ENCODE data around the gene ENTPD6. TPM values are rescaled to one million over a fixed set of nuclear protein-coding genes. Genes with fewer than 3 reads are reported as not detected.

Gene ENTPD6
- total and polyA plus RNA-seq, 2 donors (not counting 1 experiment from before 2014, with no cell fraction given) = 64.4 to 79.8 TPM

GRCh38 chr20:25197183-25197869, 1.8 kb downstream of the ENTPD6 start:
- H3K36me3 ChIP-seq (replicated peaks in 1 of 2; ENCODE audit: control extremely low read depth in 1 of 2, control insufficient read depth in 1 of 2, extremely low read depth in 1 of 2, insufficient read depth in 2 of 2, low read length in 1 of 2) = no peaks in the 10 kb centered on the region
- ChIA-PET POLR2A (no interaction called here), CTCF (interaction anchor here (1.6 kb wide), 1 partner anchor 202 kb away, joined by 3 read pairs; no protein-coding TSS in a partner anchor)
- H3K9me3 ChIP-seq (ENCODE audit: control extremely low read depth in 1 of 3, control insufficient read depth in 2 of 3, insufficient read depth in 1 of 3, low read length in 2 of 3) = peaks cover 0 to 4% (median 0%) of the 10 kb centered on the region in 3 donors
- intact Hi-C loops (cut with micrococcal nuclease) = loop anchor here (5.0 kb wide), 2 partner anchors 160 to 425 kb away; partner anchors contain the start of gene NANP
- H2AFZ ChIP-seq (ENCODE audit: insufficient read depth, low read depth, low read length, poor library complexity, severe bottlenecking) = peak overlapping the region; percentile 97
- peak overlapping the region; percentile 98 for H3K4me2 ChIP-seq (replicated peaks; ENCODE audit: low read depth, low read length, poor library complexity, severe bottlenecking)
- peaks cover 15 to 24% of the 10 kb centered on the region in 2 donors for H3K4me1 ChIP-seq (ENCODE audit: control insufficient read depth in 2 of 2, insufficient read depth in 2 of 2, low read length in 2 of 2)
- H3K27ac Mint-ChIP-seq = peak overlapping the region; percentile 44
- H3K27ac ChIP-seq (ENCODE audit: low read length in 2 of 2) = peak overlapping the region in 1 of 2 donors; percentile 34
- H3K9me3 Mint-ChIP-seq (ENCODE audit: insufficient read depth) = no peaks in the 10 kb centered on the region
- TF ChIP-seq EZH2 (IDR thresholded peaks at IDR 0.05; ENCODE audit: borderline replicate concordance, insufficient read depth, low read depth, low read length, poor library complexity, severe bottlenecking) (no peak), CTCF (IDR thresholded peaks at IDR 0.05) (no peak)
- H4K20me1 ChIP-seq (ENCODE audit: control insufficient read depth, insufficient read depth, low read length, poor library complexity, severe bottlenecking) = peaks cover 6% of the 10 kb centered on the region
- DNase-seq = peak; percentile 31
- no peaks in the 10 kb centered on the region for H3K27me3 Mint-ChIP-seq
- no peaks in the 10 kb centered on the region for H3K27me3 ChIP-seq (replicated peaks in 1 of 4; ENCODE audit: control extremely low read depth in 1 of 4, control insufficient read depth in 3 of 4, insufficient read depth in 4 of 4, low read length in 3 of 4)
- peaks cover 27% of the 10 kb centered on the region for H3K79me2 ChIP-seq (ENCODE audit: control insufficient read depth, insufficient read depth, low read length)
- H3K9ac ChIP-seq (ENCODE audit: low read length) = peak overlapping the region; percentile 86
- ATAC-seq (ENCODE audit: low read depth) = no peak
- peak overlapping the region in 1 of 5 experiments; percentile 88 for H3K4me3 ChIP-seq (ENCODE audit: control extremely low read depth in 1 of 5, extremely low read depth in 1 of 5, insufficient read depth in 1 of 5, low read depth in 2 of 5, low read length in 4 of 5)
- 83% methylated on average over 2 of the region's 3 CpGs for WGBS (ENCODE audit: insufficient coverage)
- H3K4me3 Mint-ChIP-seq = peak overlapping the region; percentile 94
- peaks cover 37% of the 10 kb centered on the region for H3K4me1 Mint-ChIP-seq

GRCh38 chr20:25197870-25198190, 2.3 kb downstream of the ENTPD6 start:
- ATAC-seq (ENCODE audit: low read depth) (no peak), DNase-seq (no peak)
- Mint-ChIP-seq H3K27ac (peak overlapping the region; percentile 2), H3K4me1 (peaks cover 37% of the 10 kb centered on the region), H3K4me3 (peak overlapping the region; percentile 94), H3K27me3 (no peaks in the 10 kb centered on the region), H3K9me3 (ENCODE audit: insufficient read depth) (no peaks in the 10 kb centered on the region)
- H3K9me3 ChIP-seq (ENCODE audit: control extremely low read depth in 1 of 3, control insufficient read depth in 2 of 3, insufficient read depth in 1 of 3, low read length in 2 of 3) = peaks cover 0 to 4% (median 0%) of the 10 kb centered on the region in 3 donors
- H3K9ac ChIP-seq (ENCODE audit: low read length) = no peak overlapping the region
- peaks cover 15 to 24% of the 10 kb centered on the region in 2 donors for H3K4me1 ChIP-seq (ENCODE audit: control insufficient read depth in 2 of 2, insufficient read depth in 2 of 2, low read length in 2 of 2)
- peaks cover 6% of the 10 kb centered on the region for H4K20me1 ChIP-seq (ENCODE audit: control insufficient read depth, insufficient read depth, low read length, poor library complexity, severe bottlenecking)
- H3K79me2 ChIP-seq (ENCODE audit: control insufficient read depth, insufficient read depth, low read length) = peaks cover 27% of the 10 kb centered on the region
- TF ChIP-seq CTCF (IDR thresholded peaks at IDR 0.05) (no peak), EZH2 (IDR thresholded peaks at IDR 0.05; ENCODE audit: borderline replicate concordance, insufficient read depth, low read depth, low read length, poor library complexity, severe bottlenecking) (no peak)
- no peak overlapping the region for H3K4me3 ChIP-seq (ENCODE audit: control extremely low read depth in 1 of 5, extremely low read depth in 1 of 5, insufficient read depth in 1 of 5, low read depth in 2 of 5, low read length in 4 of 5)
- no peak overlapping the region for H2AFZ ChIP-seq (ENCODE audit: insufficient read depth, low read depth, low read length, poor library complexity, severe bottlenecking)
- intact Hi-C loops (cut with micrococcal nuclease) = loop anchor here (5.0 kb wide), 2 partner anchors 161 to 424 kb away; partner anchors contain the start of gene NANP
- ChIA-PET CTCF (no interaction called here), POLR2A (interaction anchor here (0.6 kb wide), 1 partner anchor 139 kb away, joined by 3 read pairs; no protein-coding TSS in a partner anchor)
- WGBS (ENCODE audit: insufficient coverage) = no CpG with 5 or more reads among the region's 3 CpGs
- no peaks in the 10 kb centered on the region for H3K36me3 ChIP-seq (replicated peaks in 1 of 2; ENCODE audit: control extremely low read depth in 1 of 2, control insufficient read depth in 1 of 2, extremely low read depth in 1 of 2, insufficient read depth in 2 of 2, low read length in 1 of 2)
- H3K27me3 ChIP-seq (replicated peaks in 1 of 4; ENCODE audit: control extremely low read depth in 1 of 4, control insufficient read depth in 3 of 4, insufficient read depth in 4 of 4, low read length in 3 of 4) = no peaks in the 10 kb centered on the region
- H3K27ac ChIP-seq (ENCODE audit: low read length in 2 of 2) = no peak overlapping the region
- H3K4me2 ChIP-seq (replicated peaks; ENCODE audit: low read depth, low read length, poor library complexity, severe bottlenecking) = no peak overlapping the region

All from B cell (primary cell).